Dermis microvascular lymphatic vessel endothelial cell (primary cell): ENCODE measurements around the gene EIF3K. TPM values are rescaled to one million over a fixed set of nuclear protein-coding genes. Genes with fewer than 3 reads are reported as not detected.
A peak's percentile ranks its signal among the peaks of the same experiment; 100 is the strongest.

Experiments
- DNase-seq, 2 donors: peaks; one replicate each; pipeline versions ENCODE4 v3.0.0 to v3.0.0-alpha.2; 2010; ENCODE audit warnings: low read depth in 2 of 2
- total RNA-seq: library from RNA; depleted of rRNA; stranded (reverse); fragments of >200 nt; gene quantifications from 2 replicates; pipeline ENCODE4 v1.2.1, GENCODE V29; 2014

Gene EIF3K
- total RNA-seq, 1 donor from 2014 or later = 329 TPM

- no peak for DNase-seq
Measured at GRCh38 chr19:38649305-38650171, 30.6 kb downstream of the EIF3K start.

GRCh38 chr19:38650172-38650775 lies 31.3 kb downstream of the EIF3K start:
- DNase-seq = no peak

GRCh38 chr19:38650911-38651584 lies 32.1 kb downstream of the EIF3K start:
- no peak for DNase-seq

GRCh38 chr19:38653028-38653571 lies 34.1 kb downstream of the EIF3K start:
- DNase-seq = no peak

GRCh38 chr19:38654628-38655055 lies 35.7 kb downstream of the EIF3K start:
- peak in 1 of 2 donors; percentile 71 for DNase-seq

- peak in 1 of 2 donors; percentile 58 for DNase-seq
Measured at GRCh38 chr19:38655148-38655824, 36.3 kb downstream of the EIF3K start.

GRCh38 chr19:38656171-38656981 lies 37.4 kb downstream of the EIF3K start:
- DNase-seq = no peak

GRCh38 chr19:38657633-38658222 lies 38.7 kb downstream of the EIF3K start:
- DNase-seq = no peak

GRCh38 chr19:38658462-38659306 lies 39.7 kb downstream of the EIF3K start:
- peak; percentile 66 to 97 for DNase-seq

- DNase-seq = no peak
Measured at GRCh38 chr19:38660724-38661123, 41.7 kb downstream of the EIF3K start.

- DNase-seq = no peak
Measured at GRCh38 chr19:38661136-38661535, 42.1 kb downstream of the EIF3K start.

GRCh38 chr19:38661996-38662395 lies 43.0 kb downstream of the EIF3K start:
- DNase-seq = no peak

- DNase-seq = no peak
Measured at GRCh38 chr19:38662537-38663155, 43.7 kb downstream of the EIF3K start.

- DNase-seq = no peak
Measured at GRCh38 chr19:38663156-38663651, 44.2 kb downstream of the EIF3K start.

GRCh38 chr19:38663957-38664502 lies 45.0 kb downstream of the EIF3K start:
- DNase-seq = no peak

GRCh38 chr19:38664503-38665211 lies 45.7 kb downstream of the EIF3K start:
- no peak for DNase-seq

GRCh38 chr19:38665219-38665931 lies 46.4 kb downstream of the EIF3K start:
- no peak for DNase-seq
